Hepatocyte (in vitro differentiated cells): ENCODE results near the gene REV3L. TPM values are rescaled to one million over a fixed set of nuclear protein-coding genes. Genes with fewer than 3 reads are reported as not detected.
A peak's percentile ranks its signal among the peaks of the same experiment; 100 is the strongest.

Experiments
- DNase-seq: peaks from one replicate; pipeline ENCODE4 v3.0.0-alpha.2; 2016; ENCODE audit warnings: low spot score
- H2AFZ ChIP-seq: fragments of 200-600 bp; sonication (generic); 2 replicates; pipeline ENCODE4 v1.6.0; 2016; ENCODE audit warnings: antibody characterized with exemption, mild to moderate bottlenecking
- H3K27ac ChIP-seq: fragments of 200-600 bp; sonication (generic); 2 replicates; pipeline ENCODE4 v1.5.1; 2016; ENCODE audit warnings: mild to moderate bottlenecking
- H3K27me3 ChIP-seq: fragments of 200-600 bp; sonication (generic); 2 replicates; pipeline ENCODE4 v1.6.1; 2016
- H3K36me3 ChIP-seq: fragments of 200-600 bp; sonication (generic); replicated peaks from 2 replicates; pipeline ENCODE4 v1.5.1; 2016; ENCODE audit warnings: low read depth; ENCODE audit not compliant: insufficient read depth
- H3K4me1 ChIP-seq: fragments of 200-600 bp; sonication (generic); 2 replicates; pipeline ENCODE4 v1.5.1; 2016; ENCODE audit warnings: mild to moderate bottlenecking, moderate library complexity; ENCODE audit not compliant: insufficient read depth
- H3K4me2 ChIP-seq: fragments of 200-600 bp; sonication (generic); 2 replicates; pipeline ENCODE4 v1.6.0; 2016
- H3K4me3 ChIP-seq: fragments of 200-600 bp; sonication (generic); 2 replicates; pipeline ENCODE4 v1.5.1; 2016; ENCODE audit warnings: mild to moderate bottlenecking
- H3K79me2 ChIP-seq: fragments of 200-600 bp; sonication (generic); 2 replicates; pipeline ENCODE4 v1.6.0; 2017; ENCODE audit warnings: mild to moderate bottlenecking
- H3K9me2 ChIP-seq: fragments of 200-600 bp; sonication (generic); replicated peaks from 2 replicates; pipeline ENCODE4 v1.6.0; 2017; ENCODE audit warnings: mild to moderate bottlenecking; ENCODE audit not compliant: insufficient read depth
- H3K9me3 ChIP-seq: fragments of 200-600 bp; sonication (generic); 2 replicates; pipeline ENCODE4 v1.5.1; 2016; ENCODE audit warnings: low read depth, mild to moderate bottlenecking
- H4K20me1 ChIP-seq: fragments of 200-600 bp; sonication (generic); 2 replicates; pipeline ENCODE4 v1.6.0; 2016; ENCODE audit warnings: mild to moderate bottlenecking; ENCODE audit not compliant: insufficient read depth, poor library complexity, severe bottlenecking
- EZH2 ChIP-seq: fragments of 200-600 bp; sonication (generic); IDR thresholded peaks from 2 replicates; pipeline ENCODE4 v1.6.1; 2016; ENCODE audit warnings: antibody characterized with exemption, mild to moderate bottlenecking, borderline replicate concordance
- EZH2phosphoT487 ChIP-seq: fragments of 200-600 bp; sonication (generic); IDR thresholded peaks from one replicate; pipeline ENCODE4 v1.6.1; 2018; ENCODE audit warnings: antibody characterized with exemption, mild to moderate bottlenecking, low read depth, moderate library complexity; ENCODE audit not compliant: unreplicated experiment, severe bottlenecking
- WGBS: methylation state at CpG from one replicate; pipeline ENCODE4 v1.1.6; 2016; ENCODE audit warnings: low lambda C conversion rate; ENCODE audit errors: missing lambda C conversion rate; 5-methylcytosine and 5-hydroxymethylcytosine counted together
- polyA plus RNA-seq: library from polyadenylated mRNA; unstranded; fragments of >200 nt; fragmentation: Nextera tagmentation; extraction: Ambion mirVana; gene quantifications from 2 replicates; pipeline ENCODE4 v1.2.1, GENCODE V29; 2016
- total RNA-seq: library from RNA; depleted of rRNA; stranded (reverse); fragments of >200 nt; gene quantifications from 2 replicates; pipeline ENCODE4 v1.2.3, GENCODE V29; 2014
- TF ChIP-seq, protein P1 (sequence below): fragments of 200-600 bp; sonication (generic); IDR thresholded peaks from 2 replicates; pipeline ENCODE4 v1.5.1; 2016; ENCODE audit warnings: antibody characterized with exemption, mild to moderate bottlenecking; ENCODE audit not compliant: poor library complexity

REV3L gene
- total and polyA plus RNA-seq, 2 experiments from 2014 or later, result 17.6 to 29.4 TPM

DNA sequence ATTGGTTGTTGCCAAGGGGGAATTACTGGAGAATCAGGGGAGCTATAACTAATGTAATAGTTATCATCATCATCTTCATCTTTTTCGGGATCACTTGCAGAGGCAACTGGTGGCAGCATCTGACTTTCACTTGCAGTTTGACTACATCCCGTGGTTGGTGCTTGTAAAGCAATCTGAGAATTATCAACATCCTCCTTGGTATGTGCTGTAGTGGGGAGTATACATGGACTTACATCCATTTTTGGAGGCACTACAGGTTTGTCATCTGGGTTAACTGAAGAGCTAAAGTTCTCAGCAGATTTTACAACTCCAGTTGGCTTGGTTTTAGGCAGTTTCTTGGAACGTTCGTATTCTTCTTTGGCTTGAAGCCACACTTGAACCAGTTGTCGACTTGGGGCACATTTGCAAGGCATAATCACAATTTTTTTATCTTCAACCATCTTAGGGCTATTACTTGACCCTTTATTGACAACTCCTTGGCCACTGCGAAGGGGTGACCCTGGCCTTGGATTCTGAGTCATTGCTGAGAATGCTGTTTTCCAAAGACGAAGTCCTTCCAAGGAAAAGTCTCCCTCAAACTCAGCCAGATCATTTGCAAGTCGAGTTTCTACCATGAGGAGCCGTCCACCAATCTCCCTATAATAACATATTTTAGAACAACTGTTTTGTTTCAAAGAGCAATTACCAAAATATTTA is 115.5 kb downstream of the REV3L start:
- no peak overlapping the region for H3K4me3 ChIP-seq
- 95% methylated on average over 9 of the region's 9 CpGs for WGBS
- no peak for DNase-seq
- H3K9me3 ChIP-seq, result no peaks in the 10 kb centered on the region
- no peak for TF ChIP-seq EZH2phosphoT487
- TF ChIP-seq, protein P1, sequence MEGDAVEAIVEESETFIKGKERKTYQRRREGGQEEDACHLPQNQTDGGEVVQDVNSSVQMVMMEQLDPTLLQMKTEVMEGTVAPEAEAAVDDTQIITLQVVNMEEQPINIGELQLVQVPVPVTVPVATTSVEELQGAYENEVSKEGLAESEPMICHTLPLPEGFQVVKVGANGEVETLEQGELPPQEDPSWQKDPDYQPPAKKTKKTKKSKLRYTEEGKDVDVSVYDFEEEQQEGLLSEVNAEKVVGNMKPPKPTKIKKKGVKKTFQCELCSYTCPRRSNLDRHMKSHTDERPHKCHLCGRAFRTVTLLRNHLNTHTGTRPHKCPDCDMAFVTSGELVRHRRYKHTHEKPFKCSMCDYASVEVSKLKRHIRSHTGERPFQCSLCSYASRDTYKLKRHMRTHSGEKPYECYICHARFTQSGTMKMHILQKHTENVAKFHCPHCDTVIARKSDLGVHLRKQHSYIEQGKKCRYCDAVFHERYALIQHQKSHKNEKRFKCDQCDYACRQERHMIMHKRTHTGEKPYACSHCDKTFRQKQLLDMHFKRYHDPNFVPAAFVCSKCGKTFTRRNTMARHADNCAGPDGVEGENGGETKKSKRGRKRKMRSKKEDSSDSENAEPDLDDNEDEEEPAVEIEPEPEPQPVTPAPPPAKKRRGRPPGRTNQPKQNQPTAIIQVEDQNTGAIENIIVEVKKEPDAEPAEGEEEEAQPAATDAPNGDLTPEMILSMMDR, result no peak
- TF ChIP-seq EZH2, result no peak
- no peaks in the 10 kb centered on the region for H4K20me1 ChIP-seq
- no peak overlapping the region for H3K27ac ChIP-seq
- H3K4me2 ChIP-seq, result no peak overlapping the region
- no peaks in the 10 kb centered on the region for H3K27me3 ChIP-seq
- H3K9me2 ChIP-seq, result no peaks in the 10 kb centered on the region
- no peaks in the 10 kb centered on the region for H3K4me1 ChIP-seq
- H3K36me3 ChIP-seq, result no peaks in the 10 kb centered on the region
- H2AFZ ChIP-seq, result no peak overlapping the region
- no peaks in the 10 kb centered on the region for H3K79me2 ChIP-seq

DNA sequence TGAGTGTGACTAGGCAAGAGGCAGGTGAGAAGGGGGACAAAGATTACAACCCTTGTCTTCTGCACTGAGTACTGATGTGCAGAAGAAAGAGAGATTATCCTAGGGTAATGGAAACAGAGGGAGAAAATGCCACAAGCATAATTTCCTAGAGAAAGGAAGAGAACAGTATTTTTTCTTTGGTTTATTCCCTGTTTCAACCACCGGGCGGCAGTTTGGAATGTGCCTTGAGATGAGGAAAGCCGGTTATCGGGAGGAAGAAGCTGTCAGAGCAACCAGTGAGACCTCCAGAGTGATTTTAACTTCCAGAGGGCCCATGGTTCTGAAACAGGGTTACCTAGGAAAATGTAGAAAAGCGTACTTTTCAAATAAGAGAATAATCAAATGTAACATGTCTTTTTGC is 121.4 kb downstream of the REV3L start:
- no peak for TF ChIP-seq EZH2
- TF ChIP-seq, protein P1, result peak; percentile 51
- no peak for TF ChIP-seq EZH2phosphoT487
- Histone ChIP-seq H3K27ac (no peak overlapping the region), H3K79me2 (no peaks in the 10 kb centered on the region), H4K20me1 (no peaks in the 10 kb centered on the region), H3K27me3 (no peaks in the 10 kb centered on the region), H2AFZ (no peak overlapping the region), H3K4me3 (no peak overlapping the region), H3K4me2 (no peak overlapping the region), H3K4me1 (peaks cover 20% of the 10 kb centered on the region), H3K9me3 (no peaks in the 10 kb centered on the region), H3K36me3 (no peaks in the 10 kb centered on the region), H3K9me2 (no peaks in the 10 kb centered on the region)
- peak; percentile 52 for DNase-seq
- 40% methylated on average over 5 of the region's 5 CpGs for WGBS

DNA sequence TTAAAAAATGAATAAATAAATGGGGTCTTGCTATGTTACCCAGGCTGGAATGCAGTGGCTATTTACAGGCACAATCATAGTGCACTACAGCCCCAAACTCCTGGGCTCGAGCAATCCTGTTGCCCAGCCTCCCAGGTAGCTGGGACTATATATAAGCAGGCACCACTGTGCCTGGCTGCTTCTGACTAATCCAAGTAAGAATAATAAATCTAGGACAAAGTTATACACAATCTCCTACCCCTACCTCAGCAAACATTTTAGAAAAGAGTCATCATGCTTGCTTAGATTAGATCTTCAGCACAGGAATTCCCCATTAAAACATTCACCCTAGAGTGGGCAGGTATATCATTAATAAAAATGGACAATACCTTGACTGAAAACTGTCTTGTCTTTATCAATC is 124.6 kb downstream of the REV3L start:
- H3K36me3 ChIP-seq, result no peaks in the 10 kb centered on the region
- no peaks in the 10 kb centered on the region for H3K9me2 ChIP-seq
- TF ChIP-seq EZH2, result no peak
- TF ChIP-seq, protein P1, result no peak
- no peak for TF ChIP-seq EZH2phosphoT487
- no peaks in the 10 kb centered on the region for H3K9me3 ChIP-seq
- WGBS, result 46% methylated on average over 1 of the region's 1 CpG
- no peak for DNase-seq
- H3K4me2 ChIP-seq, result no peak overlapping the region
- H3K4me1 ChIP-seq, result peaks cover 25% of the 10 kb centered on the region
- H3K27me3 ChIP-seq, result no peaks in the 10 kb centered on the region
- H3K79me2 ChIP-seq, result no peaks in the 10 kb centered on the region
- H3K4me3 ChIP-seq, result no peak overlapping the region
- H3K27ac ChIP-seq, result peak overlapping the region; percentile 9
- no peaks in the 10 kb centered on the region for H4K20me1 ChIP-seq
- H2AFZ ChIP-seq, result no peak overlapping the region
